Natural killer cell treated with Interleukin-12 subunit alpha and Interleukin-12 subunit beta and Interleukin-15 and Interleukin-18, amount 100 ng/mL, for 72 hours (primary cell): Measurements from ENCODE around the gene C12orf42. TPM values are rescaled to one million over a fixed set of nuclear protein-coding genes. Genes with fewer than 3 reads are reported as not detected.
A peak's percentile ranks its signal among the peaks of the same experiment; 100 is the strongest.
"Not testable (repeated sequence)": the region's sequence is repeated elsewhere in the genome, so short reads cannot be mapped to it uniquely, and the experiment has no call there.

Experiments used
- ATAC-seq, 2 donors: fragments of 150-1000 bp; cut with Tn5 transposase in 1 of 2; sonication (Bioruptor Pico), chemical (Tn5 transposase) in 1 of 2; 2 replicates each; pipeline ENCODE4 v1.10.0; 2021
- DNase-seq: peaks from one replicate; pipeline ENCODE4 v3.0.0; 2022; ENCODE audit warnings: low spot score
- H3K27ac Mint-ChIP-seq, 2 donors: 1 replicate in 1 of 2; 2 replicates in 1 of 2; pipeline ENCODE4 v1.8.0; 2022; ENCODE audit warnings: mixed read lengths in 2 of 2, mild to moderate bottlenecking in 1 of 2, moderate library complexity in 1 of 2
- H3K27me3 Mint-ChIP-seq, 2 donors: 1 replicate in 1 of 2; 2 replicates in 1 of 2; pipeline ENCODE4 v1.8.0; 2022; ENCODE audit warnings: mixed read lengths in 2 of 2
- H3K36me3 Mint-ChIP-seq: one replicate; pipeline ENCODE4 v1.8.0; 2022; ENCODE audit warnings: mixed read lengths
- H3K4me1 Mint-ChIP-seq, 2 donors: 1 replicate in 1 of 2; 2 replicates in 1 of 2; pipeline ENCODE4 v1.8.0; 2022; ENCODE audit warnings: low read depth in 2 of 2, mixed read lengths in 2 of 2, mild to moderate bottlenecking in 1 of 2
- H3K4me3 Mint-ChIP-seq: one replicate; pipeline ENCODE4 v1.8.0; 2022; ENCODE audit warnings: mixed read lengths
- H3K9me3 Mint-ChIP-seq: 2 replicates; pipeline ENCODE4 v1.8.0; 2022; ENCODE audit warnings: mixed read lengths
- total RNA-seq, 2 donors: library from RNA; stranded (reverse); gene quantifications; one replicate each; pipeline ENCODE4 v1.2.3, GENCODE V29; 2022

C12orf42 gene
- total RNA-seq, 2 donors from 2014 or later: not detected

DNA sequence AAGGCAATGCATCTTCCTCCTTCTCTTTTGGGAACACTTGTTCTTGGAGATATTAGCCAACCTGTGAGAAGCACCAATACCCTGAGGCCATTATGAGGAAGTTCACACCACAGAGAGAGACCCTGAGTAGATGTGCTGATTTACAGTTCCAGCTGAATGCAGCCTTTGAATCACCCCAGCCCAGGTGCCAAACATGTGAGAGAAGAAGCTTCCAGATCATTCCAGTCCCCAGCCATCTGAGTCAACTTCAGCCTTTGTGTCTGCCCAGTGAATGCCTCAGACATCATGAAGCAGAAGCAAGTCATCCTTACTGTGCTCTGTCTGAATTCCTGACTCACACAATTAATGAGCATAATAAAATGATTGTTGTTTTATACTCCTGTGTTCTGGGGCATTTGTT is 25.1 kb downstream of the C12orf42 start:
- peaks cover 3% of the 10 kb centered on the region for H3K36me3 Mint-ChIP-seq

DNA sequence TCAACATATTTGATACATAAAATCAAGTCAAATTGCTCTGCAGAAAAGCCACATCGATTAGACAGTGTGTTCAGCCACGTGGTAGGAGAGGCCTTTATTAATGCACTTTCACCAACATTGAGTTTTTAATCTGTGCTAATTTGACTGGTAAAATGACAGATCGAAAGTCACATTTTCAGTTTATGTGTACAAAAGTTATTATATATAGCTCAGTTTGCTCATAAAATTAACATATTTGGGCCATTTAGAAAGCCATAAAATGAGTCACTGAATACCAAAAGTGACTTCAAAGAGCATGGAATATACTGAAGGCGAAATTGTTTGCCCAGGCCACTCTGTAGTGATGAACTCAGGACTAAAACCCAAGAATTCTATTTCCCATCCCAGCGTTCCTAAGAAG is 26.0 kb downstream of the C12orf42 start:
- Mint-ChIP-seq H3K4me1 (no peaks in the 10 kb centered on the region), H3K9me3 (peaks cover 14% of the 10 kb centered on the region), H3K36me3 (peaks cover 6% of the 10 kb centered on the region), H3K27ac (no peak overlapping the region), H3K4me3 (no peak overlapping the region), H3K27me3 (no peaks in the 10 kb centered on the region)
- no peak for DNase-seq
- no peak for ATAC-seq

More for the DNA sequence above, 25.1 kb downstream of the C12orf42 start:
- no peaks in the 10 kb centered on the region for H3K27me3 Mint-ChIP-seq
- DNase-seq: no peak
- H3K4me1 Mint-ChIP-seq: no peaks in the 10 kb centered on the region
- H3K9me3 Mint-ChIP-seq: peaks cover 9% of the 10 kb centered on the region
- no peak for ATAC-seq
- no peak overlapping the region for H3K4me3 Mint-ChIP-seq
- H3K27ac Mint-ChIP-seq: no peak overlapping the region

DNA sequence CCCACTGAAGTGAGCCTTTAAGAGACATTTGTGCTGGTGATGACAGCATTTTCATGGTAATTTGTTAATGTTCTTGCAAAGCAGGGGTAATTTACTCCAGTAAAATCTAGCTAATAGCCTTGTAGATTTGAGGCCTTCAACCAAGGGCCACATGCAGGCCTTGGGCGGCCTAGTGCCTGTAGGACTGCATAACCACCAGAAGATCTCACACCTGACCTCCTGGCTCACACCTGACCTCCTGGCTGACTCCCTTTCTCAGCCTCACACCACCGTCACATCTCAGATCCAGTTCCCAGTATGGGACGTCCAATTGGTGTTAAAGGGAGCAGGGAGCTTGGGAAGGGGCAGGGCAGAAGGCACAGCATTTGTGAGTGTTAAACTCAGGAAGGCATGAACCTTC is 26.9 kb downstream of the C12orf42 start:
- no peak overlapping the region for H3K27ac Mint-ChIP-seq
- DNase-seq (no peak), ATAC-seq (no peak)
- H3K36me3 Mint-ChIP-seq: peaks cover 11% of the 10 kb centered on the region
- peaks cover 11% of the 10 kb centered on the region for H3K9me3 Mint-ChIP-seq
- no peak overlapping the region for H3K4me3 Mint-ChIP-seq
- no peaks in the 10 kb centered on the region for H3K4me1 Mint-ChIP-seq
- H3K27me3 Mint-ChIP-seq: no peaks in the 10 kb centered on the region

DNA sequence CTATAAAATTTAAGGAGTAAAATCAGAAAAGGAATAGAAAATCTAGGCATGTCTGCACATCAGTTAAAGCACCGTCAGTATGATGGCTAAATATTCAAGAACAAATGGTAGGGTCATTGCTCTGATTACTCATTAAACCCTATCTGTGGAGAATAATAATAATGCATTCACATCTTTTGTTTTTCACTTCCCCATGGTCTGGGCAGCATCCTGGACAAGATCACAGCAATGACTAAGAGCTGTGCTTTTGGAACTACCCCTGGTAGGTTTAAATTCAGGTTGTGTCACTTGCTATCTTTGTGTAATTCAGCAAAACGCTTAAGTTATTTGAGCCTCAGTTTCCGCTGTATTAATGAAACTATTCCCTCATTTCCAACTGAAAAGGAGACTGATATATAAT is 33.1 kb downstream of the C12orf42 start:
- Mint-ChIP-seq H3K4me3 (no peak overlapping the region), H3K27ac (no peak overlapping the region), H3K4me1 (no peaks in the 10 kb centered on the region), H3K9me3 (peaks cover 8% of the 10 kb centered on the region), H3K36me3 (peaks cover 11% of the 10 kb centered on the region), H3K27me3 (no peaks in the 10 kb centered on the region)
- DNase-seq: no peak
- no peak for ATAC-seq

DNA sequence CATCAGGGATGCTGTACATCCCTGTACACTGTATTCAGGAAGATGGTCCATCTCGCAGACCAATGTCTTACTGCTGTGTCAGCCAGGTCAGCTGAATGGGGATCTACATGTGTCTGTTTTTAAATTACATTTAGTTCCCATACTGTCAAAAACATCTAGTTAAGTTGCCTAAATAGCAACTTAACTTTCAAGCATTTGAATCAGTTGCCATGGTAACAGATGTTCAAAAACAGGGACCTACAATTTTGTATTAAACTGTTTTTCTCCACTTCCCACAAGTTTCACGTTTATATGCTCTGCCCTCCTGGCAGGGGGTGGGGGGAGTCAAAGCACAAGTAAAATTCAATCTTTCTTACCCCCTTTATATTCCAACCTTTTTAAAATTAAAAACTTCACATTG is 38.3 kb downstream of the C12orf42 start:
- Mint-ChIP-seq H3K4me3 (no peak overlapping the region), H3K27ac (no peak overlapping the region), H3K9me3 (peaks cover 7% of the 10 kb centered on the region), H3K4me1 (peaks cover 0 to 9% of the 10 kb centered on the region in 2 donors), H3K36me3 (no peaks in the 10 kb centered on the region), H3K27me3 (no peaks in the 10 kb centered on the region)
- DNase-seq (no peak), ATAC-seq (no peak)

DNA sequence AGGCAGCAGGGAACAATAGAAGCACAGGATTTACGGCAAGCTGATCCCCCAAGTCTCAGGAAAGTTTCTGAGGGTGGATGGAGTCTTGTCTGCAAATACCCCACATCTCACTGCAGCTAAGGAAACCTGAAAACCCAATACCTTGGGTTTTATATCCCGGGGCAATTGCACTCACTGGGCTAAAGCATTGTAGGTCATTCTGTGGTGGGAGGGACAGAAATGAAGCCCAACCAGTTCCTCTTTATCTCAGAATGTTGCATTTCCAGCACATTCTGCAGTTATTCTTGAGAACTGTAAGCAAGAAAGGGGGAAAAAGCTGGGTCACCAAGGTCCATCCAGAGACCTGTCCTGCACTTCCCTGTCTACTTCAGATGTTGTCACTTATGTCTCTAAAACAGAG is 39.8 kb downstream of the C12orf42 start:
- no peaks in the 10 kb centered on the region for H3K27me3 Mint-ChIP-seq
- no peaks in the 10 kb centered on the region for H3K36me3 Mint-ChIP-seq
- H3K4me1 Mint-ChIP-seq: peaks cover 0 to 9% of the 10 kb centered on the region in 2 donors
- no peak overlapping the region for H3K4me3 Mint-ChIP-seq
- peaks cover 7% of the 10 kb centered on the region for H3K9me3 Mint-ChIP-seq
- H3K27ac Mint-ChIP-seq: no peak overlapping the region
- ATAC-seq (no peak), DNase-seq (no peak)

DNA sequence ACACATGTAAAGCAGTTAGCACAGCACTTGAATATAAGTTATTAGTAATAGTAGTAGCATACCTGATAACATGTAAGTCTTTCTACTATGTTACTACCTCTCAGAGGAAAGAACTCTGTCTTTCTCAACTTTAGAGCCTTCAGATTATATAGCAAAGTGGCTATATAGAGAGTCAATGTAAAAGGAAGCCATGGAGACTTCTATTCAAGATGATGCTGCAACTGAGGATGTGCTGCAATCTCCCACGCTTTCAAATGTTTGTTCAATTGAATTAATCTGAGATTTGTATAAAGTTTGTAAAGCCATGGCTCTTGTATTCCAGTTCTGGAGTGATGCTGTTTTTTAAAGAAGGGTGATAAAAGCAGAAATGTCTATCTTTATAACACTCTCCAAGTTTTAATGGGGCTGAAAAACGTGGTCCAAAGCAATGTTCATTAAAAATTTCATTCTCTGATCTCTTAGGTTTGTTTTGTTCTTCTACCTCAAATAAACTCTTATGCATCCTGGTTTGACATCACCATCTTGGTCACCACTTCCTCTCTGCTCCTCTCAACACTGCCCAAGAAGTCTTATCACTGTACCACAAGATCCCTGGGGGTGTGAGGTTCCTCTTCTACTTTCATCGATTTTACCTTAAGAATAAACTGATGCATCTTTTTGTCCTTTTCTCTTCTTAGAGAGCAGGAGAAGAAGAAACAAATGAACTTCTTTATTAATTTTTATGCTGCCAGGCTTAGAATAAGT is 40.6 kb downstream of the C12orf42 start:
- Mint-ChIP-seq H3K27ac (no peak overlapping the region), H3K4me3 (peak overlapping the region; percentile 25), H3K4me1 (peaks cover 0 to 9% of the 10 kb centered on the region in 2 donors), H3K9me3 (peaks cover 7% of the 10 kb centered on the region), H3K27me3 (no peaks in the 10 kb centered on the region), H3K36me3 (no peaks in the 10 kb centered on the region)
- ATAC-seq: peak in 1 of 2 donors; percentile 59
- DNase-seq: no peak

DNA sequence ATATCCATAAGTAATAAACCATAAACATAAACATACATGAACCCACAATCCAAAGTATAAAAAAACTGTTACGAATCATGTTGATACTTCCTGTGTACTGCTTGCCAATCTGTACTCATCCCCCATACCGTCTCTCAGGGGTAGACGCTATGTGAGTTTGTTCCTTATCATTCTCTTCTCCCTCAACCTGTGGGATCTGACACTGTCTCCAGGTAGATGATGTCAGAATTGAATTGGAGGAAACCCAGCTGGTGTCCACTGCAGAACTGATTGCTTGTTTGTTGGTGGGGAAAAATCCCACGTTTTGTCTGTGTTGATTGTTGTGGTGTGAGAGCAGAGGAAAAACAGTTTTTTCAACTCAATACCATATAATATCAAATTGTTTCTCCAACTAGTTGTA is 50.8 kb downstream of the C12orf42 start:
- DNase-seq (no peak), ATAC-seq (no peak)
- Mint-ChIP-seq H3K27ac (no peak overlapping the region), H3K9me3 (peaks cover 10% of the 10 kb centered on the region), H3K4me3 (no peak overlapping the region), H3K27me3 (no peaks in the 10 kb centered on the region), H3K4me1 (peaks cover 0 to 14% of the 10 kb centered on the region in 2 donors), H3K36me3 (no peaks in the 10 kb centered on the region)

DNA sequence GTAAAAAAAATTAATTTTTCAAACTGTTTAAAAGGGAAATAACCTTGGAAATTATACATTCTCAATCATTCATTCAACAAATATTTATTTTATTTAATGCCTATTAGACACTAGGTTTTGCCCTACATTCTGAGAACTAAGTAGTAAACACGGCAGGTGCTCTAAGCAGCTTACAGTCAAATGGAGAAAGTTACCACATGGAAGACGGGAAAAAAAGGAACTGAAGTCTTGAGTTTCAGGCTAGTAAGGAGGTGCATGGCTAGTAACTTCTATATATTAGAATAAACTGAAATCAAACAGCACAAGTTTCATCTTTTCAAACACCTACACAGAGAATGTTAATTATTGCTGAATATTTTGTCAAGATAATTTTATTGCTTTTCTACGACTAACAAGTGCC is 52.9 kb downstream of the C12orf42 start:
- Mint-ChIP-seq H3K9me3 (peaks cover 3% of the 10 kb centered on the region), H3K4me1 (peaks cover 0 to 14% of the 10 kb centered on the region in 2 donors), H3K4me3 (no peak overlapping the region), H3K27ac (no peak overlapping the region), H3K36me3 (no peaks in the 10 kb centered on the region), H3K27me3 (no peaks in the 10 kb centered on the region)
- no peak for DNase-seq
- ATAC-seq: no peak

DNA sequence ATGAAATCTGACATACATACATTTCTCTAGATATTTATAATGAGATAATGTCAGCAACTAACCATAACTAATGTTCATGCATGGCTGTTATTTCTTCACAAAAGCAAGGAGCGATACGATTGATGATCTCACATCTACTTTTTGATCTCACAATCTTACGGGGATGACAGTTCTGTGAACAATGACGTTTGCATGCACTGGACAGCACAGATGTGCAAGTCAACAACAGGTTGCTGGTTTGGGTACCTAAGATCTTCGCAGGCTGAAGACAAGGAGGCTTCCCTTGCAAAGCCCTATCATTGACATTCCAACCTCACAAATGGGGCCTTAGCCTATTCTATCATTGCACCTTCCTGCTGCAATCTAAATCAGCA is 53.6 kb downstream of the C12orf42 start:
- Mint-ChIP-seq H3K27ac (peak overlapping the region in 1 of 2 donors; percentile 77), H3K36me3 (no peaks in the 10 kb centered on the region), H3K4me3 (peak overlapping the region; percentile 77), H3K27me3 (no peaks in the 10 kb centered on the region), H3K4me1 (peaks cover 0 to 14% of the 10 kb centered on the region in 2 donors), H3K9me3 (peaks cover 2% of the 10 kb centered on the region)
- DNase-seq (no peak), ATAC-seq (no peak)

DNA sequence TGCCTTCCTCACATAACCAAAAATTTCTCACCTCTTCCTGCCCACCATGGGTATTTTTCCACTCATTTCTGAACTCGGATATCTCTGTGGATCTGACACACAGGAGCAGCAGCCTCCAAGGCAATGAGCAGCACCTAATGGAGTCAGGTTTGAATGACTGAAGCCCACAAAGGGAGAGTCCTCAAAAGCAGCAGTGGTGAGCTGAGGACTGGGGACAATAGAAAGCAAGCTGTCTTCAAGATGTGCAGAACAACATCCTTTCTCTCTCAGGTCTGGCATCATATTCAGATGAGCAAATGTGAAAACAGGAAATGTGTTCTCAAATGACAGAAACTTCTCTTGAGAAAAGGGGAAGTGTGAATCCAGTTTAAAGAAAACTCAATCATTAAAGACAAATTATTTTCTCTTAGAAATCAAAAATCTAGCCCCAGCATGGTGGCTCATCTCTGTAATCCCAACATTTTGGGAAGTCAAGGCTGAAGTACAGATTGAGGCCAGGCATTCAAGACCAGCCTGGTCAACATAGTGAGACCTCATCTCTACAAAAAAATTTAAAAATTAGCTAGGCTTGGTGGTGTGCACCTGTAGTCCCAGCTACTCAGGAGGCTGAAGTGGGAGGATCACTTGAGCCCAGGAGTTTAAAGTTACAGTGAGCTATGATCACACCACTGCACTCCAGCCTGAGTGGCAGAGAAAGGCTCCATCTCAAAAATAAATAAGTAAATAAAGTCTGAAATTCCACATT is 54.2 kb downstream of the C12orf42 start:
- H3K4me3 Mint-ChIP-seq: peak overlapping the region; percentile 77
- H3K27me3 Mint-ChIP-seq: no peaks in the 10 kb centered on the region
- H3K36me3 Mint-ChIP-seq: no peaks in the 10 kb centered on the region
- peak overlapping the region; percentile 60 to 77 for H3K27ac Mint-ChIP-seq
- ATAC-seq: peak; percentile 75 to 96
- H3K9me3 Mint-ChIP-seq: no peaks in the 10 kb centered on the region
- no peak for DNase-seq
- H3K4me1 Mint-ChIP-seq: peaks cover 0 to 14% of the 10 kb centered on the region in 2 donors

DNA sequence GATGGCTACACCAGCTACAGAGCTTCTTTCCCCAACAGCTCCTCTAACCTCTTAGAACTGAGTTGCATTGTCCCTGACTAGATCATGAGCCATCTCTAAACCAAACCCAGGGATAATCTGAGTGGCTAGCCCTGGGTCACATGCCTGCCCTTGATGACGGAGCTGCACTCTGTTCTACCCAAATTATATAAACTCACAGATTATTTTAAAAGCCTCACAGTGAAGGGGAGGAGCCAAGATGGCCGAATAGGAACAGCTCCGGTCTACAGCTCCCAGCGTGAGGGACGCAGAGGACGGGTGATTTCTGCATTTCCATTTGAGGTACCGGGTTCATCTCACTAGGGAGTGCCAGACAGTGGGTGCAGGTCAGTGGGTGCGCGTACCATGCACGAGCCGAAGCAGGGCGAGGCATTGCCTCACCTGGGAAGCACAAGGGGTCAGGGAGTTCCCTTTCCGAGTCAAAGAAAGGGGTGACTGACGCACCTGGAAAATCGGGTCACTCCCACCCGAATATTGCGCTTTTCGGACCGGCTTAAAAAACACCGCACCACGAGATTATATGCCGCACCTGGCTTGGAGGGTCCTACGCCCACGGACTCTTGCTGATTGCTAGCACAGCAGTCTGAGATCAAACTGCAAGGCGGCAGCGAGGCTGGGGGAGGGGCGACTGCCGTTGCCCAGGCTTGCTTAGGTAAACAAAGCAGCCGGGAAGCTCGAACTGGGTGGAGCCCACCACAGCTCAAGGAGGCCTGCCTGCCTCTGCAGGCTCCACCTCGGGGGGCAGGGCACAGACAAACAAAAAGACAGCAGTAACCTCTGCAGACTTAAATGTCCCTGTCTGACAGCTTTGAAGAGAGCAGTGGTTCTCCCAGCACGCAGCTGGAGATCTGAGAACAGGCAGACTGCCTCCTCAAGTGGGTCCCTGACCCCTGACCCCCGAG is 61.3 kb downstream of the C12orf42 start:
- H3K4me1 Mint-ChIP-seq, H3K27ac Mint-ChIP-seq, ATAC-seq, H3K27me3 Mint-ChIP-seq, H3K4me3 Mint-ChIP-seq, H3K36me3 Mint-ChIP-seq, H3K9me3 Mint-ChIP-seq, DNase-seq: not testable (repeated sequence)

DNA sequence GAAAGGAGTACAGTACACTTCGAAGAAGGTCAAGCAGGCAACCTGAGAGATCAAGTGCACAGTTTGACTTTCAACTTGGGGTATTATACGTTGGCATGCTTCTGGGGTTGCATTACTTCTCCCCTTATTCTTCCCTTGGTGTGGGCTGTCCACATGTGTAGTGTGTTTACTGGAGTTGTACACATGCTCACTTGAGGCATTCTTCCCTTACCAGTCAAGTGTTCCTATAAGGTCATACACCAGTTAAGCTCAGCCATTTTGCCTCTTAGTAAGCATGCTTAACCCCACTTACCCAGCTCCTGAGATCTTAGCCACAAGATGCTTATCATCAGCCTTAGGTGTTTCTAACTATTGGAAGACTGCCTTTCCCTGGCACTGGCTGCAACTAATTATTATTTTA is 63.8 kb downstream of the C12orf42 start:
- Mint-ChIP-seq H3K27me3 (no peaks in the 10 kb centered on the region), H3K36me3 (peaks cover 10% of the 10 kb centered on the region), H3K4me3 (no peak overlapping the region), H3K4me1 (no peaks in the 10 kb centered on the region), H3K9me3 (peaks cover 22% of the 10 kb centered on the region), H3K27ac (no peak overlapping the region)
- no peak for ATAC-seq
- DNase-seq: no peak
